Keratinocyte (primary cell): ENCODE data around the gene MPZL2. TPM values are rescaled to one million over a fixed set of nuclear protein-coding genes. Genes with fewer than 3 reads are reported as not detected.

ENCODE experiments used
- DNase-seq: peaks from one replicate; pipeline ENCODE4 v3.0.0-alpha.2; 2011; ENCODE audit warnings: low read depth, missing footprints, low spot score
- FAIRE-seq: peaks from 2 replicates; lab custom pipeline; 2011; peaks lifted over from hg19 to GRCh38; lab: Jason Lieb, UNC
- H2AFZ ChIP-seq: 2 replicates; pipeline ENCODE4 v1.6.0; 2012; ENCODE audit warnings: low read length, control low read depth, inconsistent platforms; ENCODE audit not compliant: control insufficient read depth
- H3K27ac ChIP-seq: 2 replicates; pipeline ENCODE4 v1.5.1; 2011; ENCODE audit warnings: low read length; ENCODE audit not compliant: control insufficient read depth, insufficient read depth
- H3K27me3 ChIP-seq: 3 replicates; pipeline ENCODE4 v1.6.0; 2011; ENCODE audit warnings: low read length; ENCODE audit not compliant: control insufficient read depth, insufficient read depth; ENCODE audit errors: extremely low read depth
- H3K36me3 ChIP-seq, 2 experiments: 2 replicates in 1 of 2; 3 replicates in 1 of 2; pipeline ENCODE4 v1.5.1; 2011; ENCODE audit warnings: low read length in 2 of 2, mild to moderate bottlenecking in 1 of 2; ENCODE audit not compliant: control insufficient read depth in 2 of 2, insufficient read depth in 2 of 2; ENCODE audit errors: extremely low read depth in 1 of 2
- H3K4me1 ChIP-seq: 3 replicates; pipeline ENCODE4 v1.5.1; 2011; ENCODE audit warnings: low read length; ENCODE audit not compliant: control insufficient read depth, insufficient read depth; ENCODE audit errors: extremely low read depth
- H3K4me2 ChIP-seq: 3 replicates; pipeline ENCODE4 v1.6.0; 2011; ENCODE audit warnings: low read depth, low read length; ENCODE audit not compliant: control insufficient read depth, insufficient read depth; ENCODE audit errors: extremely low read depth
- H3K4me3 ChIP-seq, 3 experiments: fragments of 200-600 bp in 1 of 3; sonication (generic) in 1 of 3; 2 replicates in 2 of 3; 3 replicates in 1 of 3; pipeline ENCODE4 v1.5.1; 2011 to 2016; ENCODE audit warnings: low read length in 3 of 3, mild to moderate bottlenecking in 3 of 3, control low read depth in 2 of 3, inconsistent platforms in 1 of 3, low read depth in 1 of 3, mixed read lengths in 1 of 3, mixed run types in 1 of 3, moderate library complexity in 1 of 3; ENCODE audit not compliant: control insufficient read depth in 2 of 3, insufficient read depth in 2 of 3; ENCODE audit errors: extremely low read depth in 1 of 3
- H3K79me2 ChIP-seq: 2 replicates; pipeline ENCODE4 v1.6.0; 2012; ENCODE audit warnings: low read length; ENCODE audit not compliant: control insufficient read depth, insufficient read depth
- H3K9ac ChIP-seq: 3 replicates; pipeline ENCODE4 v1.6.0; 2011; ENCODE audit warnings: low read length; ENCODE audit not compliant: control insufficient read depth, insufficient read depth; ENCODE audit errors: extremely low read depth
- H3K9me1 ChIP-seq: 3 replicates; pipeline ENCODE4 v1.6.0; 2011; ENCODE audit warnings: low read length; ENCODE audit not compliant: control insufficient read depth, insufficient read depth; ENCODE audit errors: extremely low read depth
- H3K9me3 ChIP-seq: 2 replicates; pipeline ENCODE4 v1.5.1; 2012; ENCODE audit warnings: low read depth, low read length; ENCODE audit not compliant: control insufficient read depth
- H4K20me1 ChIP-seq: 3 replicates; pipeline ENCODE4 v1.6.0; 2011; ENCODE audit warnings: low read length; ENCODE audit not compliant: control insufficient read depth, insufficient read depth; ENCODE audit errors: extremely low read depth
- CTCF ChIP-seq, 3 experiments: IDR thresholded peaks in 1 of 3; conservative IDR thresholded peaks in 1 of 3; optimal IDR thresholded peaks in 1 of 3; 2 replicates in 2 of 3; 3 replicates in 1 of 3; pipeline versions ENCODE3 to v1.5.1; 2011; ENCODE audit warnings: low read length in 3 of 3, mild to moderate bottlenecking in 3 of 3, moderate library complexity in 2 of 3, control low read depth in 1 of 3, inconsistent platforms in 1 of 3; ENCODE audit not compliant: insufficient read depth in 2 of 3; ENCODE audit errors: extremely low read depth in 1 of 3
- EZH2 ChIP-seq: IDR thresholded peaks from one replicate; pipeline ENCODE4 v1.6.1; 2012; ENCODE audit warnings: inconsistent platforms, mild to moderate bottlenecking, low read length, moderate library complexity
- dilution Hi-C: fragments of 300-500 bp; cut with MboI; formaldehyde crosslinking; loops from one replicate; pipeline ENCODE4 v1.7.0; 2020; ENCODE audit warnings: low sequenced_read_pairs; ENCODE audit not compliant: extremely low pct_ligation_motif_present
- polyA minus RNA-seq, 3 experiments: library from RNA; depleted of rRNA, polyadenylated mRNA; stranded (reverse); fragments of >200 nt; gene quantifications; 1 replicate in 1 of 3; 2 replicates in 1 of 3; 3 replicates in 1 of 3; pipeline ENCODE4 v1.2.3, GENCODE V29; 2011
- polyA plus RNA-seq, 5 experiments: library from polyadenylated mRNA; depleted of rRNA in 3 of 5; stranded (reverse) in 3 of 5; stranded (forward) in 1 of 5; unstranded in 1 of 5; fragments of >200 nt; gene quantifications; 1 replicate in 1 of 5; 2 replicates in 3 of 5; 3 replicates in 1 of 5; pipeline versions ENCODE4 v1.2.1 to v1.2.3, GENCODE V29; 2011 to 2012; ENCODE audit warnings: missing spikeins in 2 of 5, low read depth in 1 of 5, low replicate concordance in 1 of 5

Gene MPZL2
- 98.4 to 237 TPM (median 225 TPM) in 3 replicates for polyA plus RNA-seq
- polyA plus RNA-seq (2011; ENCODE audit: low read depth) = 134 TPM
- polyA plus RNA-seq (2011; cell fraction: cytosol; rRNA removed) = 87.1 and 146 TPM in 2 replicates
- polyA plus RNA-seq (2011; cell fraction: nucleus; rRNA removed) = 339 and 411 TPM in 2 replicates
- polyA plus RNA-seq (2012; ENCODE audit: low replicate concordance) = 71.5 and 238 TPM in 2 replicates
- polyA minus RNA-seq = 55.0 to 191 TPM (median 149 TPM) in 3 replicates
- 65.0 TPM for polyA minus RNA-seq (2011; cell fraction: cytosol; rRNA and poly(A)+ RNA removed)
- 162 and 267 TPM in 2 replicates for polyA minus RNA-seq (2011; cell fraction: nucleus; rRNA and poly(A)+ RNA removed)

- no peaks in the 10 kb centered on the region for H3K9me1 ChIP-seq
- FAIRE-seq = peak; percentile 89
- no peaks in the 10 kb centered on the region for H3K9me3 ChIP-seq
- TF ChIP-seq EZH2 = no peak
- TF ChIP-seq CTCF (optimal IDR thresholded peaks at IDR 0.05 in 1 of 3, IDR thresholded peaks at IDR 0.05 in 1 of 3, conservative IDR thresholded peaks at IDR 0.05 in 1 of 3; ENCODE audit: extremely low read depth in 1 of 3, insufficient read depth in 2 of 3, low read length in 3 of 3) = peak; percentile 18 to 42 (median 38)
- H3K27ac ChIP-seq = peak within 1 kb of the TSS; percentile 96
- peaks cover 33% of the 10 kb centered on the region for H3K79me2 ChIP-seq
- peak within 1 kb of the TSS; percentile 93 for H3K9ac ChIP-seq
- H3K4me3 ChIP-seq = peak within 1 kb of the TSS; percentile 53 to 97 (median 96)
- H3K4me2 ChIP-seq = peak within 1 kb of the TSS; percentile 97
- dilution Hi-C loops = no loop called here
- H2AFZ ChIP-seq = peak within 1 kb of the TSS; percentile 51
- H3K4me1 ChIP-seq = peaks cover 65% of the 10 kb centered on the region
- DNase-seq = peak; percentile 85
- peaks cover 24 to 39% of the 10 kb centered on the region in 2 experiments for H3K36me3 ChIP-seq
- H3K27me3 ChIP-seq = no peaks in the 10 kb centered on the region
- no peaks in the 10 kb centered on the region for H4K20me1 ChIP-seq
Observed at GRCh38 chr11:118263695-118264568, at the start of gene MPZL2. TSS of gene MPZL2 (minus strand) at chr11:118264297. CDS start at chr11:118264153, 144 bp downstream.

DNA sequence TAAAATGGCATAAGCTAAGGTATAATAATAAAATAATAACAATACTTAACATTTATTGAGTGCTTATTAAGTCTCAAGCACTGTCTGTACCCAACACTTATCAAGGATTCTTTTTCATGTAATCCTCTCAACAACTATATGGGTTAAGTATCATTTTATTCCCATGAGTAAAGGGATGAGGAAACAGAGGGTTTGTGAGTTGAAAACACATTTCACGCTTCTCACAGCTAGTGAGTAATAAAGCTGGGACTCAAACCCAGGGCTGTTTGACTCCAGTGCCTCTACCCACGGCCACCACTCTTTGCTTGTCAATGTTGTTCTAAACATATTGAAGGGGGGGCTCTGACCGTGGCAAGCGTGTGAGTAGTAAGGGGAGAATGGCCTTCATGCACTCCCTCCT, 49.1 kb upstream of the MPZL2 start:
- Histone ChIP-seq H4K20me1 (no peaks in the 10 kb centered on the region), H3K4me2 (no peak overlapping the region), H3K9me3 (no peaks in the 10 kb centered on the region), H3K27ac (no peak overlapping the region), H3K9ac (no peak overlapping the region), H3K9me1 (no peaks in the 10 kb centered on the region), H3K27me3 (peaks cover 9% of the 10 kb centered on the region), H3K4me3 (no peak overlapping the region), H2AFZ (no peak overlapping the region), H3K36me3 (no peaks in the 10 kb centered on the region), H3K4me1 (peaks cover 14% of the 10 kb centered on the region), H3K79me2 (no peaks in the 10 kb centered on the region)
- DNase-seq (no peak), FAIRE-seq (no peak)
- dilution Hi-C loops = no loop called here
- TF ChIP-seq EZH2 (no peak), CTCF (optimal IDR thresholded peaks at IDR 0.05 in 1 of 3, IDR thresholded peaks at IDR 0.05 in 1 of 3, conservative IDR thresholded peaks at IDR 0.05 in 1 of 3; ENCODE audit: extremely low read depth in 1 of 3, insufficient read depth in 2 of 3, low read length in 3 of 3) (no peak)
